ENCODE measurements around the gene HAS3. TPM values are rescaled to one million over a fixed set of nuclear protein-coding genes. Genes with fewer than 3 reads are reported as not detected.
"Not testable (repeated sequence)": the region's sequence is repeated elsewhere in the genome, so short reads cannot be mapped to it uniquely, and the experiment has no call there.

HAS3 gene
- total RNA-seq, 1 donor from 2014 or later: not detected

DNA sequence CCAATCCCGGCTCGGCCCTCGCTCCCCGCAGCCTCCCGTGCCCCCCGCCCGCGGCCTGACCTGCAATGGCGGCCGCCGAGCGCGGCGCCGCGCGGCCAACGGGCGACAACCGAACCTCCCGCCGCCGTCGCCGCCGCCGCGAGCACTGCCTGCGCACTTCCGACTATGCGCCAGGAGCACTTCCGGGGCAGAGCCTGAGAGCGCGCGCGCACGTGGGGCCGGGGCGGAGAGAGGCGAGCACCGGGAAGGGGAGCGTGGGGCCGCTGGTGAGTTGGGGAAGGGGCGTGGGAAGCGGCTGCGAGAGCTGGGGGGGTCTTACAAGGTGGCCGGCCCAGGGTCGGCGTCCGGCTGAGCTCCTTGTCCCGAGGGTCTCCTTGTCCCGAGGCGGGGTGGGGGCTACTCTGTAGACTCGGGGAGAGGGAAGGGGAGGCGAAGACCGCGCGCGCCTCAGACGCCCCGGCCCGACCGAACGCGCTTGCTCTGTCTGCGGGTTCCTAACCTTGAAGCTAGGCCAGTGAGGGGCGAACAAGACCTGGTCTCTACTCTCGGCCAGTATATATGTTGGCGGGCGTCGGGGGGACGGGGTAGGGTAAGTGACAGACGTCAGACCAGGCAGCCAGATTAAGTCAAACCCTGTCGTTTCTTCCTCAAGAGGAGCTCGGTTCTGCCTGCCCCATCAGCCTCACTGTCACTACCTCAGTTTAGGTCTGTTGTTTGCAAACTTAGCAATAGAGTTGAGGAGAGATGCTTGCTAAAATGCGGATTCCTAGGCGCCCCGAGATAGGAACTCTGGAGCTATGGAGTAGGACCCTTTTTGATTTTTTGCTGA, 27.2 kb downstream of the HAS3 start, which contains the start of the genes CHTF8 and UTP4:
Gene CHTF8 (minus strand): TSS at position 165 of the 829 bp plus-strand sequence. CDS start 11,130 bp downstream, outside the sequence.
Gene UTP4 (plus strand): TSS at position 226 of the 829 bp plus-strand sequence. CDS start 811 bp downstream, outside the sequence.
- Histone ChIP-seq H3K9me3 (no peaks in the 10 kb centered on the region), H3K27ac (peak within 1 kb of the TSS; percentile 84 to 85), H3K4me3 (peak within 1 kb of the TSS; percentile 91 to 97), H3K27me3 (no peaks in the 10 kb centered on the region), H3K4me1 (peaks cover 3 to 13% of the 10 kb centered on the region in 2 donors), H3K36me3 (peaks cover 0 to 11% of the 10 kb centered on the region in 2 donors)
- DNase-seq (ENCODE audit: low spot score in 2 of 2): peak; percentile 36 to 90
- TF ChIP-seq, protein P1, sequence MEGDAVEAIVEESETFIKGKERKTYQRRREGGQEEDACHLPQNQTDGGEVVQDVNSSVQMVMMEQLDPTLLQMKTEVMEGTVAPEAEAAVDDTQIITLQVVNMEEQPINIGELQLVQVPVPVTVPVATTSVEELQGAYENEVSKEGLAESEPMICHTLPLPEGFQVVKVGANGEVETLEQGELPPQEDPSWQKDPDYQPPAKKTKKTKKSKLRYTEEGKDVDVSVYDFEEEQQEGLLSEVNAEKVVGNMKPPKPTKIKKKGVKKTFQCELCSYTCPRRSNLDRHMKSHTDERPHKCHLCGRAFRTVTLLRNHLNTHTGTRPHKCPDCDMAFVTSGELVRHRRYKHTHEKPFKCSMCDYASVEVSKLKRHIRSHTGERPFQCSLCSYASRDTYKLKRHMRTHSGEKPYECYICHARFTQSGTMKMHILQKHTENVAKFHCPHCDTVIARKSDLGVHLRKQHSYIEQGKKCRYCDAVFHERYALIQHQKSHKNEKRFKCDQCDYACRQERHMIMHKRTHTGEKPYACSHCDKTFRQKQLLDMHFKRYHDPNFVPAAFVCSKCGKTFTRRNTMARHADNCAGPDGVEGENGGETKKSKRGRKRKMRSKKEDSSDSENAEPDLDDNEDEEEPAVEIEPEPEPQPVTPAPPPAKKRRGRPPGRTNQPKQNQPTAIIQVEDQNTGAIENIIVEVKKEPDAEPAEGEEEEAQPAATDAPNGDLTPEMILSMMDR (IDR thresholded peaks at IDR 0.05): peak in 1 of 3 experiments; percentile 11
- intact Hi-C loops (cut with DNase I): loop anchor here (5.0 kb wide), 1 partner anchor 55 kb away; the partner anchor contains the start of gene SNTB2

DNA sequence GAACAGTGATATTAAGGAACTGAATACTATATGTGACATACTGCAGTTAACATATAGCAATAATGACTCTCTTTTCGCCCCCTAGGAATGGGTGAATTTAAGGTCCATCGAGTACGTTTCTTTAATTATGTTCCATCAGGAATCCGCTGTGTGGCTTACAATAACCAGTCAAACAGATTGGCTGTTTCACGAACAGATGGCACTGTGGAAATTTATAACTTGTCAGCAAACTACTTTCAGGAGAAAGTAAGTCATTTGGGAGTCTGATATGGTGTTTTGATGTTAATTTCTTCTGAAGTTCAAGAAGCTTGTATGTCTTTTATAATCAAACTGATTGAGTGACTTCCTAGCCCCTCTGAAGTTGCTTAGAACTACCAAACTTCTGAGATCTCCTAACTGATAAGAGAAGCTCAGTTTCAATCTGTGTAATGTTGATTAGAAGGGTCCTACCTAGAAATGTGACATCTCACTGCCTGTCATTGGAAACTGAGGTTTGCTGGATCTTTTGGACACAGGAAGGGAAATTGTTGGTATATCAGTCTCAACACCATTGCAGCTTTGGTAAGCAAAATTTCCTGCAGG, 28.0 kb downstream of the HAS3 start:
- Histone ChIP-seq H3K27ac (peak overlapping the region in 1 of 2 donors; percentile 85), H3K9me3 (no peaks in the 10 kb centered on the region), H3K4me1 (peaks cover 3 to 13% of the 10 kb centered on the region in 2 donors), H3K36me3 (peaks cover under 1 to 18% of the 10 kb centered on the region in 2 donors), H3K4me3 (peak overlapping the region; percentile 91 to 97), H3K27me3 (no peaks in the 10 kb centered on the region)
- intact Hi-C loops (cut with DNase I): loop anchor here (5.0 kb wide), 1 partner anchor 54 kb away; the partner anchor contains the start of gene SNTB2
- TF ChIP-seq, protein P1 (IDR thresholded peaks at IDR 0.05): no peak
- DNase-seq (ENCODE audit: low spot score in 2 of 2): no peak

DNA sequence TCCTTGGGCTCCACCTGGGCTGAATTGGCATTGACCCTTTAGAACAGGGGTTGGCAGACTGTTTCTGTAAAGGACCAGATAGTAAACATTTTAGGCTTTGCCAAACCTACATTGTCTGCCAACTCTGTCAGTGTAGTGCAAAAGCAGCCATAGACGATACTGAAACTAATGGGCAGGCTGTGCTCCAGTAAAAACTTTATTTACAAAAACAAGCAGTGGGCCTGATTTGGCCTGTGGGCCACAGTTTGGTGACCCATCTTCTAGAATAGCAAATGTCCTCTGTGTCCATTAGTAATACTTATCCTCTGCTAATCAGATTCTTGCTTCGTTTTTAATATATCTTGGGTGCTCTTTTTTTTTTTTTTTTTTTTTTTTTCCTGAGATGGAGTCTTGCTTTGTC, 33.2 kb downstream of the HAS3 start:
- Histone ChIP-seq H3K27me3 (no peaks in the 10 kb centered on the region), H3K36me3 (peaks cover 21 to 58% of the 10 kb centered on the region in 2 donors), H3K4me3 (no peak overlapping the region), H3K9me3 (no peaks in the 10 kb centered on the region), H3K4me1 (peaks cover under 1 to 3% of the 10 kb centered on the region in 2 donors), H3K27ac (no peak overlapping the region)
- intact Hi-C loops (cut with DNase I): no loop called here
- no peak for DNase-seq (ENCODE audit: low spot score in 2 of 2)
- TF ChIP-seq, protein P1 (IDR thresholded peaks at IDR 0.05): no peak

DNA sequence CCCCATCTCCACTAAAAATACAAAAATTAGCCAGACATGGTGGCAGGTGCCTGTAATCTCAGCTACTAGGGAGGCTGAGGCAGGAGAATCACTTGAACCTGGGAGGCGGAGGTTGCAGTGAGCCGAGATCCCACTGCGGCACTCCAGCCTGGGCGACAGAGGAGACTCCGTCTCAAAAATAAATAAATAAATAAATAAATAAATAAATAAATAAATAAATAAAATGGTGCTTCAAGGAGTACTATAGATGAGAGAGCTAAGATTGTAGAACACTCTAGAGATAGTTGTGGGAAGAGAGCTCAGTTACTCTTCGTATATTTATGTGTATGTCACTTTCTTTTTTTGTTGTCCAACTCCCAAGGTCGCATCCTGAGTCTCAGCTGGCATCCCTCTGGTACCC, 34.0 kb downstream of the HAS3 start:
- not testable (repeated sequence) for H3K9me3 ChIP-seq; DNase-seq (ENCODE audit: low spot score in 2 of 2)

DNA sequence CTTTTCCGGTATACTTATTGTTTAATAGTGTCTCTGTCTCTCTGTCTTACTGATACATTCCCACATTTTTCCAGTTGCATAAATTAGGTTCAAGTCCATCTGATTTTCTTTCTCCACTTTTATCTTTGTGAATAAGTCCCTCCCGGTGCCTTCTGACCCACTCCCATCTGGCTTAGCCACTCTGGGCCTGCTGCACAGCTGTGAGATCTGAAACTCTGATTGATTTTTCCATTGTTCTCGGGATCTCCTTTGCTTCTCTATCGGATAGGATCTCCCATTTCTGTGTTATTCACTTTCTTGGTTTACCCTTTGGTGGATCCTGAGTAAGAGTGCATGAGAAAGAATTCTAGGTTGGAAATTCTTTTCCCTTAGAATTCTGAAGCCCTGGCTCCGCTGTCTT, 35.6 kb downstream of the HAS3 start:
- H3K27ac ChIP-seq: no peak overlapping the region
- H3K9me3 ChIP-seq: no peaks in the 10 kb centered on the region
- no peak overlapping the region for H3K4me3 ChIP-seq
- H3K36me3 ChIP-seq: peaks cover 21 to 70% of the 10 kb centered on the region in 2 donors
- TF ChIP-seq, protein P1 (IDR thresholded peaks at IDR 0.05): no peak
- no peak for DNase-seq (ENCODE audit: low spot score in 2 of 2)
- no peaks in the 10 kb centered on the region for H3K27me3 ChIP-seq
- peaks cover 0 to 7% of the 10 kb centered on the region in 2 donors for H3K4me1 ChIP-seq
- intact Hi-C loops (cut with DNase I): no loop called here

More for the DNA sequence above, 34.0 kb downstream of the HAS3 start:
- H3K27me3 ChIP-seq; H3K4me3 ChIP-seq; intact Hi-C loops (cut with DNase I); H3K27ac ChIP-seq; H3K4me1 ChIP-seq: not testable (repeated sequence)
- peaks cover 21 to 66% of the 10 kb centered on the region in 2 donors for H3K36me3 ChIP-seq

All from ascending aorta (tissue), 2 donors.